GM13976 (cell line): ENCODE data around the gene ZNF496.

Experiments used
- DNase-seq: peaks from one replicate; pipeline ENCODE4 v3.0.0; 2012; ENCODE audit warnings: low spot score
- CTCF ChIP-seq: IDR thresholded peaks from 2 replicates; pipeline ENCODE4 v1.5.1; 2012; ENCODE audit warnings: borderline replicate concordance, mild to moderate bottlenecking; ENCODE audit not compliant: insufficient read depth; ENCODE audit errors: extremely low read depth, missing control alignments, control extremely low read depth
- in situ Hi-C: fragments of 300-500 bp; cut with MboI; formaldehyde crosslinking; loops from one replicate; pipeline ENCODE4 v1.12.0; 2022; ENCODE audit warnings: low sequenced_read_pairs, mixed read lengths, inconsistent platforms; ENCODE audit not compliant: unreplicated experiment

ZNF496 gene

GRCh38 chr1:247317702-247318101 is 14.0 kb downstream of the ZNF496 start:
- in situ Hi-C loops, result no loop called here
- DNase-seq, result no peak
- no peak for TF ChIP-seq CTCF

- TF ChIP-seq CTCF, result no peak
- in situ Hi-C loops, result no loop called here
- no peak for DNase-seq
These were observed 15.0 kb downstream of the ZNF496 start for GRCh38 chr1:247316590-247317197.

GRCh38 chr1:247304031-247304430 is 27.6 kb downstream of the ZNF496 start:
- DNase-seq, result no peak
- in situ Hi-C loops, result no loop called here
- TF ChIP-seq CTCF, result no peak

- no peak for DNase-seq
- in situ Hi-C loops, result no loop called here
- TF ChIP-seq CTCF, result no peak
These were observed 28.5 kb downstream of the ZNF496 start for GRCh38 chr1:247303216-247303615.

GRCh38 chr1:247301176-247301540 is 30.5 kb downstream of the ZNF496 start:
- in situ Hi-C loops, result no loop called here
- no peak for TF ChIP-seq CTCF
- no peak for DNase-seq

GRCh38 chr1:247300491-247301175 is 31.0 kb downstream of the ZNF496 start:
- TF ChIP-seq CTCF, result no peak
- in situ Hi-C loops, result no loop called here
- no peak for DNase-seq
